Neural progenitor cell (in vitro differentiated cells): ENCODE results near the gene FSCN2.
A peak's percentile ranks its signal among the peaks of the same experiment; 100 is the strongest.

Experiments
- CTCF ChIP-seq: fragments of 200-600 bp; sonication (generic); IDR thresholded peaks from 2 replicates; pipeline ENCODE4 v1.5.1; 2017; ENCODE audit warnings: antibody characterized with exemption, mild to moderate bottlenecking
- EZH2 ChIP-seq: fragments of 200-600 bp; sonication (generic); IDR thresholded peaks from 2 replicates; pipeline ENCODE4 v1.6.1; 2017; ENCODE audit warnings: antibody characterized with exemption, mild to moderate bottlenecking, moderate library complexity
- EZH2phosphoT487 ChIP-seq: fragments of 200-600 bp; sonication (generic); IDR thresholded peaks from 2 replicates; pipeline ENCODE4 v1.6.1; 2017; ENCODE audit warnings: antibody characterized with exemption

- TF ChIP-seq CTCF (no peak), EZH2phosphoT487 (peak; percentile 70), EZH2 (peak; percentile 86)
Observed at GRCh38 chr17:81536299-81537290, 8.4 kb downstream of the FSCN2 start.
